Common myeloid progenitor, CD34-positive (primary cell): Measurements from ENCODE around the gene SLC25A44.
"Not testable (repeated sequence)": the region's sequence is repeated elsewhere in the genome, so short reads cannot be mapped to it uniquely, and the experiment has no call there.

ENCODE experiments used
- CTCF ChIA-PET: fragments of 350-600 bp; sonication (Branson Sonifier 250); formaldehyde crosslinking; loops from one replicate; lab custom pipeline; 2021; ENCODE audit warnings: antibody characterized with exemption; lab: Charles Lee
- POLR2A ChIA-PET: fragments of 350-600 bp; sonication (Branson Sonifier 250); formaldehyde crosslinking; loops from one replicate; lab custom pipeline; 2021; ENCODE audit warnings: antibody characterized with exemption; lab: Charles Lee
- DNase-seq, 3 donors: peaks; one replicate each; pipeline versions ENCODE4 v3.0.0 to v3.0.0-alpha.2; 2013
- H3K27ac ChIP-seq, 2 experiments: 1 replicate in 1 of 2; 2 replicates in 1 of 2; pipeline ENCODE4 v1.7.0; 2013; ENCODE audit warnings: inconsistent platforms in 2 of 2, low read length in 2 of 2, mild to moderate bottlenecking in 2 of 2, low read depth in 1 of 2, moderate library complexity in 1 of 2; ENCODE audit not compliant: severe bottlenecking in 2 of 2, insufficient read depth in 1 of 2, poor library complexity in 1 of 2
- H3K27me3 ChIP-seq, 5 experiments: replicated peaks in 2 of 5; 1 replicate in 3 of 5; 2 replicates in 2 of 5; pipeline versions ENCODE4 v1.6.1 to v1.7.0; 2013; ENCODE audit warnings: low read length in 4 of 5, mild to moderate bottlenecking in 2 of 5, moderate library complexity in 2 of 5, inconsistent platforms in 1 of 5; ENCODE audit not compliant: insufficient read depth in 5 of 5, control insufficient read depth in 4 of 5
- H3K36me3 ChIP-seq, 4 experiments: 1 replicate in 2 of 4; 2 replicates in 2 of 4; pipeline versions ENCODE4 v1.6.1 to v1.7.0; 2013; ENCODE audit warnings: low read length in 3 of 4, control low read depth in 1 of 4, mild to moderate bottlenecking in 1 of 4; ENCODE audit not compliant: control insufficient read depth in 4 of 4, insufficient read depth in 4 of 4
- H3K4me1 ChIP-seq, 4 experiments: 1 replicate in 3 of 4; 2 replicates in 1 of 4; pipeline versions ENCODE4 v1.6.1 to v1.7.1; 2013; ENCODE audit warnings: low read length in 3 of 4, mild to moderate bottlenecking in 3 of 4, control low read depth in 1 of 4, inconsistent platforms in 1 of 4, moderate library complexity in 1 of 4; ENCODE audit not compliant: control insufficient read depth in 4 of 4, insufficient read depth in 4 of 4; ENCODE audit errors: control extremely low read depth in 1 of 4
- H3K4me3 ChIP-seq, 7 experiments: 1 replicate in 4 of 7; 2 replicates in 3 of 7; pipeline versions ENCODE4 v1.5.1 to v1.7.0; 2013; ENCODE audit warnings: mild to moderate bottlenecking in 7 of 7, low read length in 6 of 7, moderate library complexity in 6 of 7, inconsistent platforms in 2 of 7, low read depth in 2 of 7, control low read depth in 1 of 7; ENCODE audit not compliant: insufficient read depth in 4 of 7, control insufficient read depth in 1 of 7; ENCODE audit errors: extremely low read depth in 1 of 7
- H3K9me3 ChIP-seq, 5 experiments: 1 replicate in 4 of 5; 2 replicates in 1 of 5; pipeline versions ENCODE4 v1.6.1 to v1.7.1; 2013; ENCODE audit warnings: low read length in 4 of 5, mild to moderate bottlenecking in 2 of 5, inconsistent platforms in 1 of 5, low read depth in 1 of 5, moderate library complexity in 1 of 5; ENCODE audit not compliant: control insufficient read depth in 4 of 5, insufficient read depth in 2 of 5; ENCODE audit errors: control extremely low read depth in 1 of 5
- WGBS: methylation state at CpG from one replicate; pipeline ENCODE4 v1.1.5; 2013; ENCODE audit not compliant: insufficient coverage; 5-methylcytosine and 5-hydroxymethylcytosine counted together

The SLC25A44 gene

GRCh38 chr1:156176610-156177210 lies 17.2 kb upstream of the SLC25A44 start:
- Histone ChIP-seq H3K27ac (no peak overlapping the region), H3K4me1 (peaks cover 0 to 4% (median 1%) of the 10 kb centered on the region in 4 experiments), H3K27me3 (no peaks in the 10 kb centered on the region), H3K36me3 (peaks cover 0 to 31% (median 16%) of the 10 kb centered on the region in 4 experiments), H3K9me3 (no peaks in the 10 kb centered on the region), H3K4me3 (no peak overlapping the region)
- DNase-seq: no peak
- POLR2A ChIA-PET: interaction anchor here (0.6 kb wide), 1 partner anchor 21 kb away, joined by 3 read pairs; no protein-coding TSS in a partner anchor
- CTCF ChIA-PET: no interaction called here
- 100% methylated on average over 12 of the region's 12 CpGs for WGBS

- Histone ChIP-seq H3K36me3 (peaks cover 0 to 31% (median 14%) of the 10 kb centered on the region in 4 experiments), H3K4me1 (peaks cover 0 to 4% (median 1%) of the 10 kb centered on the region in 4 experiments), H3K4me3 (no peak overlapping the region), H3K27ac (no peak overlapping the region), H3K27me3 (no peaks in the 10 kb centered on the region), H3K9me3 (no peaks in the 10 kb centered on the region)
- POLR2A ChIA-PET: no interaction called here
- CTCF ChIA-PET: interaction anchor here (0.6 kb wide), 1 partner anchor 47 kb away, joined by 3 read pairs; no protein-coding TSS in a partner anchor
- WGBS: 73% methylated on average over 6 of the region's 7 CpGs
- peak in 1 of 3 donors; percentile 30 for DNase-seq
Measured at GRCh38 chr1:156177919-156178654, 15.8 kb upstream of the SLC25A44 start.

GRCh38 chr1:156180471-156180870 lies 13.4 kb upstream of the SLC25A44 start:
- DNase-seq: no peak

GRCh38 chr1:156181391-156181924 lies 12.4 kb upstream of the SLC25A44 start:
- 100% methylated on average over 2 of the region's 8 CpGs for WGBS
- H3K36me3 ChIP-seq: peaks cover 0 to 11% (median 6%) of the 10 kb centered on the region in 4 experiments
- POLR2A ChIA-PET, H3K27ac ChIP-seq, H3K4me3 ChIP-seq, CTCF ChIA-PET, DNase-seq, H3K4me1 ChIP-seq, H3K27me3 ChIP-seq, H3K9me3 ChIP-seq: not testable (repeated sequence)

More at GRCh38 chr1:156180471-156180870, 13.4 kb upstream of the SLC25A44 start:
- ChIA-PET POLR2A (interaction anchor here (0.6 kb wide), 1 partner anchor 20 kb away, joined by 3 read pairs; no protein-coding TSS in a partner anchor), CTCF (interaction anchor here (1.0 kb wide), 1 partner anchor 18 kb away, joined by 4 read pairs; no protein-coding TSS in a partner anchor)
- peaks cover 0 to 4% (median 1%) of the 10 kb centered on the region in 4 experiments for H3K4me1 ChIP-seq
- H3K9me3 ChIP-seq: no peaks in the 10 kb centered on the region
- no peak overlapping the region for H3K4me3 ChIP-seq
- H3K36me3 ChIP-seq: peaks cover 0 to 16% (median 9%) of the 10 kb centered on the region in 4 experiments
- no peak overlapping the region for H3K27ac ChIP-seq
- WGBS: 100% methylated on average over 2 of the region's 3 CpGs
- no peaks in the 10 kb centered on the region for H3K27me3 ChIP-seq

- H3K27me3 ChIP-seq, H3K4me1 ChIP-seq, H3K36me3 ChIP-seq, POLR2A ChIA-PET, DNase-seq, H3K4me3 ChIP-seq, H3K9me3 ChIP-seq, H3K27ac ChIP-seq: not testable (repeated sequence)
- CTCF ChIA-PET: interaction anchor here (1.1 kb wide), 1 partner anchor 35 kb away, joined by 5 read pairs; no protein-coding TSS in a partner anchor
- WGBS: 96% methylated on average over 5 of the region's 12 CpGs
Measured at GRCh38 chr1:156182010-156182779, 11.7 kb upstream of the SLC25A44 start.

GRCh38 chr1:156186347-156187177 lies 7.3 kb upstream of the SLC25A44 start:
- H3K9me3 ChIP-seq, POLR2A ChIA-PET, H3K36me3 ChIP-seq, H3K4me3 ChIP-seq, H3K4me1 ChIP-seq, DNase-seq, H3K27me3 ChIP-seq, H3K27ac ChIP-seq: not testable (repeated sequence)
- CTCF ChIA-PET: interaction anchor here (0.7 kb wide), 1 partner anchor 55 kb away, joined by 3 read pairs; the partner anchor contains the start of gene BGLAP
- WGBS: 100% methylated on average over 1 of the region's 2 CpGs
